K562 (cell line): ENCODE measurements around the gene PPP1R14C. TPM values are rescaled to one million over a fixed set of nuclear protein-coding genes. Genes with fewer than 3 reads are reported as not detected.

Source experiments
- ATAC-seq: fragments of 200-7000 bp; cut with Tn5 transposase; 3 replicates; pipeline ENCODE4 v1.9.1; 2020; ENCODE audit warnings: moderate library complexity
- BruUV-seq: library from RNA; stranded (reverse); fragments of 400-500 nt; replicated peaks from 2 replicates; lab custom pipeline; 2021; lab: Mats Ljungman, UMichigan
- CTCF ChIA-PET: fragments of 300-600 bp; formaldehyde crosslinking; extraction: SDS; loops from one replicate; lab custom pipeline; 2021; ENCODE audit warnings: low intra/inter-chr PET ratio; lab: Yijun Ruan, JAX
- POLR2A ChIA-PET: fragments of 300-600, 350-650 bp; sonication (Branson Sonifier 250); formaldehyde crosslinking; extraction: SDS; loops from one replicate; lab custom pipeline; 2021; ENCODE audit warnings: antibody characterized with exemption, inconsistent platforms; lab: Yijun Ruan, JAX
- DNase-seq, 4 experiments: peaks; one replicate each; pipeline versions ENCODE4 v3.0.0 to v3.0.0-alpha.2; 2011 to 2018; ENCODE audit warnings: low spot score in 3 of 4, mixed read lengths in 3 of 4; ENCODE audit errors: extremely low read depth in 1 of 4
- FAIRE-seq: peaks from 2 replicates; lab custom pipeline; 2011; peaks lifted over from hg19 to GRCh38; lab: Jason Lieb, UNC
- H2AFZ ChIP-seq: 2 replicates; pipeline ENCODE4 v1.6.0; 2011; ENCODE audit warnings: low read depth, low read length, control low read depth, inconsistent platforms
- H3K27ac ChIP-seq: fragments of 200-600 bp; 3 replicates; pipeline ENCODE4 v1.8.0; 2011; ENCODE audit warnings: low read depth, mild to moderate bottlenecking, control low read depth, inconsistent platforms, low read length, moderate library complexity, mixed read lengths; ENCODE audit errors: extremely low read depth
- H3K27me3 ChIP-seq, 2 experiments: fragments of 300-600 bp in 1 of 2; 2 replicates in 1 of 2; 3 replicates in 1 of 2; pipeline versions ENCODE4 v1.6.0 to v1.8.0; 2011; ENCODE audit warnings: inconsistent platforms in 2 of 2, low read length in 2 of 2, mild to moderate bottlenecking in 1 of 2, mixed read lengths in 1 of 2, moderate library complexity in 1 of 2; ENCODE audit not compliant: control insufficient read depth in 2 of 2, insufficient read depth in 2 of 2
- H3K36me3 ChIP-seq: fragments of 300-600 bp; 3 replicates; pipeline ENCODE4 v1.8.0; 2011; ENCODE audit warnings: mild to moderate bottlenecking, low read length, inconsistent platforms; ENCODE audit not compliant: control insufficient read depth, insufficient read depth
- H3K4me1 ChIP-seq, 2 experiments: fragments of 200-600 bp in 1 of 2; replicated peaks in 1 of 2; 2 replicates in 1 of 2; 3 replicates in 1 of 2; pipeline versions ENCODE4 v1.5.1 to v1.8.0; 2011; ENCODE audit warnings: inconsistent platforms in 2 of 2, low read length in 2 of 2, mild to moderate bottlenecking in 1 of 2, mixed read lengths in 1 of 2, moderate library complexity in 1 of 2; ENCODE audit not compliant: control insufficient read depth in 2 of 2, insufficient read depth in 2 of 2
- H3K4me2 ChIP-seq: 2 replicates; pipeline ENCODE4 v1.6.1; 2011; ENCODE audit warnings: low read length, control low read depth, inconsistent platforms, mixed read lengths; ENCODE audit not compliant: insufficient read depth
- H3K4me3 ChIP-seq: fragments of 200-600 bp; sonication (generic), shearing (Covaris generic); 2 replicates; pipeline ENCODE4 v1.5.1; 2016; ENCODE audit warnings: control low read depth, inconsistent platforms
- H3K79me2 ChIP-seq: fragments of 200-600 bp; 3 replicates; pipeline ENCODE4 v1.8.0; 2011; ENCODE audit warnings: low read length, inconsistent platforms; ENCODE audit not compliant: control insufficient read depth, insufficient read depth
- H3K9ac ChIP-seq, 2 experiments: 2 replicates each; pipeline versions ENCODE4 v1.6.0 to v1.6.1; 2011; ENCODE audit warnings: low read depth in 2 of 2, low read length in 2 of 2, control low read depth in 1 of 2, inconsistent platforms in 1 of 2, mild to moderate bottlenecking in 1 of 2, mixed read lengths in 1 of 2; ENCODE audit not compliant: insufficient read depth in 1 of 2
- H3K9me1 ChIP-seq: one replicate; pipeline ENCODE4 v1.6.0; 2011; ENCODE audit warnings: inconsistent platforms, mild to moderate bottlenecking, low read length, moderate library complexity; ENCODE audit not compliant: control insufficient read depth, insufficient read depth
- H3K9me3 ChIP-seq: replicated peaks from 2 replicates; pipeline ENCODE4 v1.5.1; 2011; ENCODE audit warnings: low read depth, low read length, inconsistent platforms; ENCODE audit not compliant: control insufficient read depth, insufficient read depth
- H4K20me1 ChIP-seq: replicated peaks from 2 replicates; pipeline ENCODE4 v1.6.1; 2011; ENCODE audit warnings: low read length, inconsistent platforms, mixed read lengths; ENCODE audit not compliant: control insufficient read depth, insufficient read depth
- ARID1B ChIP-seq: fragments of 450-650 bp; IDR thresholded peaks from 2 replicates; pipeline ENCODE4 v1.6.1; 2016; ENCODE audit warnings: antibody characterized with exemption, mild to moderate bottlenecking, inconsistent platforms
- GTF2A2 ChIP-seq: IDR thresholded peaks from 2 replicates; pipeline ENCODE4 v1.6.1; 2016; ENCODE audit warnings: mild to moderate bottlenecking, missing genetic modification characterization, missing compliant biosample characterization
- HMG20A ChIP-seq: fragments of 450-650 bp; formaldehyde crosslinking; conservative IDR thresholded peaks from 2 replicates; pipeline ENCODE4 v1.4.0; 2020; ENCODE audit warnings: mild to moderate bottlenecking, mixed read lengths
- MTA2 ChIP-seq: fragments of 450-650 bp; IDR thresholded peaks from 2 replicates; pipeline ENCODE4 v1.6.1; 2016; ENCODE audit warnings: low read depth
- NEUROD1 ChIP-seq: fragments of 150-350 bp; IDR thresholded peaks from 2 replicates; pipeline ENCODE4 v1.6.1; 2014; ENCODE audit warnings: borderline replicate concordance, low read length, low read depth; ENCODE audit not compliant: partially characterized antibody
- PHB2 ChIP-seq: fragments of 450-650 bp; IDR thresholded peaks from 2 replicates; pipeline ENCODE4 v1.6.1; 2017; ENCODE audit warnings: low read depth
- ZNF282 ChIP-seq: sonication (generic); formaldehyde crosslinking; IDR thresholded peaks from 2 replicates; pipeline ENCODE4 v1.8.1; 2023; ENCODE audit warnings: missing genetic modification reagents
- ZNF584 ChIP-seq: fragments of 200-800 bp; sonication (Bioruptor generic); IDR thresholded peaks from 2 replicates; pipeline ENCODE4 v1.6.1; 2016; ENCODE audit warnings: low read depth, mild to moderate bottlenecking, missing genetic modification characterization, missing compliant biosample characterization
- WGBS: fragments of 100-300 bp; shearing (Covaris generic); methylation state at CpG from one replicate; pipeline ENCODE4 v1.1.6; 2016; ENCODE audit warnings: low coverage, mixed read lengths; ENCODE audit not compliant: insufficient coverage; ENCODE audit errors: missing lambda C conversion rate; 5-methylcytosine and 5-hydroxymethylcytosine counted together
- in situ Hi-C: fragments of 300-500 bp; cut with MboI; formaldehyde crosslinking; loops from 4 replicates; pipeline ENCODE4 v1.15.0; 2018; ENCODE audit warnings: inconsistent platforms, mixed read lengths
- intact Hi-C: fragments of 100-400 bp; cut with micrococcal nuclease; formaldehyde crosslinking; loops from 2 replicates; pipeline ENCODE4 v1.14.2; 2022
- polyA plus RNA-seq, 8 experiments: library from polyadenylated mRNA; depleted of rRNA in 4 of 8; stranded (reverse) in 5 of 8; unstranded in 3 of 8; fragments of >200 nt; fragmentation: Nextera tagmentation in 2 of 8; fragmentation: Illumina TruSeq in 1 of 8; extraction: Ambion mirVana in 2 of 8; extraction: Trizol in 1 of 8; gene quantifications; 2 replicates each; pipeline versions ENCODE4 v1.2.1 to v1.2.3, GENCODE V29; 2011 to 2014; ENCODE audit warnings: inconsistent platforms in 1 of 8, missing spikeins in 1 of 8
- total RNA-seq, 7 experiments: library from RNA; depleted of rRNA in 6 of 7; stranded (reverse); fragments of >200 nt in 6 of 7; fragmentation: Illumina TruSeq in 2 of 7; extraction: Trizol in 2 of 7; gene quantifications; 2 replicates each; pipeline versions ENCODE4 v1.2.1 to v1.2.3, GENCODE V29; 2011 to 2021; ENCODE audit warnings: low replicate concordance in 1 of 7
- TF ChIP-seq, protein P1 (sequence below): fragments of 250-450 bp; sonication (Bioruptor Pico); IDR thresholded peaks from 2 replicates; pipeline ENCODE4 v1.4.0; 2020; ENCODE audit warnings: borderline replicate concordance

PPP1R14C gene
- total and polyA plus RNA-seq, 9 of the 15 experiments (the other 6 are each of a cell fraction or from before 2014, with no cell fraction given), result 4.5 to 16.6 (median 11.9) TPM

DNA sequence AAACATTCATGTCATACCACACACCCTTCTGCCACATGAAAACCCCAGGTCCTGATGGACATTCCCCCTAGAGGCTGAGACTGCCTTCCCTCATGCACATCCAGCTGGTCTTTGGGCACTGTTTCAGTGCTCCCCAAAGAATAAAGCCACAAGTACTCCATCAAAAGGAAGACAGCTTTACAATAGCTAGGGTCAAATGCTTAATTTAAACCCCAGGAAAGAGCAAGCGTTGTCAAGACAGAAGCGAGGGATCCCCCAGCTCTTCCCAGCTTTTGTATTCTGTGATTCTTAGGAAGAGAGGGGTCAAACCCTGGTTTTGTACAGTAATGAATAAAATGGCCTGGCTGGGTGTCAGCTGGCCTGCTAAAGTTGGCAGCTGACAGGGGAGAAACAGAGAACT is 143.6 kb downstream of the PPP1R14C start:
- in situ Hi-C loops, result no loop called here
- H3K9ac ChIP-seq, result no peak overlapping the region
- ChIA-PET POLR2A (interaction anchor here (0.6 to 1.5 kb wide), 6 partner anchors 9 to 29 kb away, joined by 3 to 6 read pairs (median 3); no protein-coding TSS in a partner anchor), CTCF (no interaction called here)
- H3K79me2 ChIP-seq, result no peaks in the 10 kb centered on the region
- TF ChIP-seq MTA2 (no peak), HMG20A (CRISPR knock-in tag) (no peak), NEUROD1 (no peak), PHB2 (no peak), GTF2A2 (tag) (no peak), ZNF282 (no peak), ARID1B (no peak), ZNF584 (CRISPR knock-in tag) (no peak)
- TF ChIP-seq, protein P1, sequence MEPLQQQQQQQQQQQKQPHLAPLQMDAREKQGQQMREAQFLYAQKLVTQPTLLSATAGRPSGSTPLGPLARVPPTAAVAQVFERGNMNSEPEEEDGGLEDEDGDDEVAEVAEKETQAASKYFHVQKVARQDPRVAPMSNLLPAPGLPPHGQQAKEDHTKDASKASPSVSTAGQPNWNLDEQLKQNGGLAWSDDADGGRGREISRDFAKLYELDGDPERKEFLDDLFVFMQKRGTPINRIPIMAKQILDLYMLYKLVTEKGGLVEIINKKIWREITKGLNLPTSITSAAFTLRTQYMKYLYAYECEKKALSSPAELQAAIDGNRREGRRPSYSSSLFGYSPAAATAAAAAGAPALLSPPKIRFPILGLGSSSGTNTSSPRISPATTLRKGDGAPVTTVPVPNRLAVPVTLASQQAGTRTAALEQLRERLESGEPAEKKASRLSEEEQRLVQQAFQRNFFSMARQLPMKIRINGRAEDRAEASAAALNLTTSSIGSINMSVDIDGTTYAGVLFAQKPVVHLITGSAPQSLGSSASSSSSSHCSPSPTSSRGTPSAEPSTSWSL, result no peak
- no peaks in the 10 kb centered on the region for H3K36me3 ChIP-seq
- H3K27me3 ChIP-seq, result no peaks in the 10 kb centered on the region
- H3K4me1 ChIP-seq, result peaks cover 11 to 15% of the 10 kb centered on the region in 2 experiments; a peak in 3 of 5 replicates
- no TSS peak for BruUV-seq
- no peak overlapping the region for H3K4me3 ChIP-seq
- ATAC-seq, result no peak
- H3K27ac ChIP-seq, result no peak overlapping the region
- no peaks in the 10 kb centered on the region for H3K9me3 ChIP-seq
- H3K4me2 ChIP-seq, result no peak overlapping the region
- no peak for FAIRE-seq
- intact Hi-C loops, result no loop called here
- no peak overlapping the region for H2AFZ ChIP-seq
- H4K20me1 ChIP-seq, result no peaks in the 10 kb centered on the region
- H3K9me1 ChIP-seq, result no peaks in the 10 kb centered on the region
- 76% methylated on average over 2 of the region's 2 CpGs for WGBS
- DNase-seq, result no peak
